ENCODE results near the gene NECTIN1. TPM values are rescaled to one million over a fixed set of nuclear protein-coding genes. Genes with fewer than 3 reads are reported as not detected.
A peak's percentile ranks its signal among the peaks of the same experiment; 100 is the strongest.

Gene NECTIN1
- total and polyA plus RNA-seq, 9 donors: 7.9 to 44.3 (median 28.2) TPM

- no peak overlapping the region for H3K27ac ChIP-seq (ENCODE audit: low read length)
- no peak overlapping the region for H3K4me3 ChIP-seq (ENCODE audit: low read length)
- peaks cover 2% of the 10 kb centered on the region for H3K27me3 ChIP-seq (ENCODE audit: control insufficient read depth, insufficient read depth, low read length)
- 73% methylated on average over 11 of the region's 13 CpGs for WGBS (ENCODE audit: insufficient coverage)
- no peak for DNase-seq
- H3K36me3 ChIP-seq (ENCODE audit: control insufficient read depth, insufficient read depth, low read length): no peaks in the 10 kb centered on the region
- no peaks in the 10 kb centered on the region for H3K9me3 ChIP-seq (replicated peaks; ENCODE audit: control insufficient read depth, low read depth, low read length)
- peaks cover 67% of the 10 kb centered on the region for H3K4me1 ChIP-seq (ENCODE audit: control insufficient read depth, insufficient read depth, low read length)
Measured at GRCh38 chr11:119685111-119685746, 43.8 kb downstream of the NECTIN1 start.

GRCh38 chr11:119684361-119685110 is 44.5 kb downstream of the NECTIN1 start:
- Histone ChIP-seq H3K9me3 (replicated peaks; ENCODE audit: control insufficient read depth, low read depth, low read length) (no peaks in the 10 kb centered on the region), H3K4me1 (ENCODE audit: control insufficient read depth, insufficient read depth, low read length) (peaks cover 73% of the 10 kb centered on the region), H3K36me3 (ENCODE audit: control insufficient read depth, insufficient read depth, low read length) (no peaks in the 10 kb centered on the region), H3K27me3 (ENCODE audit: control insufficient read depth, insufficient read depth, low read length) (peaks cover 2% of the 10 kb centered on the region), H3K27ac (ENCODE audit: low read length) (no peak overlapping the region), H3K4me3 (ENCODE audit: low read length) (no peak overlapping the region)
- WGBS (ENCODE audit: insufficient coverage): 90% methylated on average over 2 of the region's 15 CpGs
- no peak for DNase-seq

GRCh38 chr11:119683783-119684182 is 45.2 kb downstream of the NECTIN1 start:
- Histone ChIP-seq H3K4me1 (ENCODE audit: control insufficient read depth, insufficient read depth, low read length) (peaks cover 80% of the 10 kb centered on the region), H3K27ac (ENCODE audit: low read length) (no peak overlapping the region), H3K9me3 (replicated peaks; ENCODE audit: control insufficient read depth, low read depth, low read length) (no peaks in the 10 kb centered on the region), H3K27me3 (ENCODE audit: control insufficient read depth, insufficient read depth, low read length) (peaks cover 2% of the 10 kb centered on the region), H3K36me3 (ENCODE audit: control insufficient read depth, insufficient read depth, low read length) (no peaks in the 10 kb centered on the region), H3K4me3 (ENCODE audit: low read length) (no peak overlapping the region)
- WGBS (ENCODE audit: insufficient coverage): 58% methylated on average over 4 of the region's 9 CpGs
- no peak for DNase-seq

- Histone ChIP-seq H3K4me3 (ENCODE audit: low read length) (no peak overlapping the region), H3K4me1 (ENCODE audit: control insufficient read depth, insufficient read depth, low read length) (peaks cover 60% of the 10 kb centered on the region), H3K36me3 (ENCODE audit: control insufficient read depth, insufficient read depth, low read length) (peaks cover 20% of the 10 kb centered on the region), H3K27ac (ENCODE audit: low read length) (no peak overlapping the region), H3K27me3 (ENCODE audit: control insufficient read depth, insufficient read depth, low read length) (no peaks in the 10 kb centered on the region), H3K9me3 (replicated peaks; ENCODE audit: control insufficient read depth, low read depth, low read length) (no peaks in the 10 kb centered on the region)
- WGBS (ENCODE audit: insufficient coverage): 53% methylated on average over 2 of the region's 8 CpGs
- no peak for DNase-seq
Measured at GRCh38 chr11:119681361-119681910, 47.6 kb downstream of the NECTIN1 start.

- H3K27me3 ChIP-seq (ENCODE audit: control insufficient read depth, insufficient read depth, low read length): no peaks in the 10 kb centered on the region
- peaks cover 26% of the 10 kb centered on the region for H3K36me3 ChIP-seq (ENCODE audit: control insufficient read depth, insufficient read depth, low read length)
- H3K27ac ChIP-seq (ENCODE audit: low read length): no peak overlapping the region
- peak; percentile 86 for DNase-seq
- no peaks in the 10 kb centered on the region for H3K9me3 ChIP-seq (replicated peaks; ENCODE audit: control insufficient read depth, low read depth, low read length)
- 37% methylated on average over 9 of the region's 11 CpGs for WGBS (ENCODE audit: insufficient coverage)
- H3K4me1 ChIP-seq (ENCODE audit: control insufficient read depth, insufficient read depth, low read length): peaks cover 60% of the 10 kb centered on the region
- no peak overlapping the region for H3K4me3 ChIP-seq (ENCODE audit: low read length)
Measured at GRCh38 chr11:119680541-119681360, 48.2 kb downstream of the NECTIN1 start.

GRCh38 chr11:119679346-119679745 is 49.7 kb downstream of the NECTIN1 start:
- peak; percentile 53 for DNase-seq
- Histone ChIP-seq H3K4me3 (ENCODE audit: low read length) (no peak overlapping the region), H3K9me3 (replicated peaks; ENCODE audit: control insufficient read depth, low read depth, low read length) (no peaks in the 10 kb centered on the region), H3K27ac (ENCODE audit: low read length) (no peak overlapping the region), H3K4me1 (ENCODE audit: control insufficient read depth, insufficient read depth, low read length) (peaks cover 49% of the 10 kb centered on the region), H3K36me3 (ENCODE audit: control insufficient read depth, insufficient read depth, low read length) (peaks cover 34% of the 10 kb centered on the region), H3K27me3 (ENCODE audit: control insufficient read depth, insufficient read depth, low read length) (no peaks in the 10 kb centered on the region)
- WGBS (ENCODE audit: insufficient coverage): 77% methylated on average over 6 of the region's 7 CpGs

GRCh38 chr11:119678351-119678750 is 50.6 kb downstream of the NECTIN1 start:
- Histone ChIP-seq H3K27me3 (ENCODE audit: control insufficient read depth, insufficient read depth, low read length) (no peaks in the 10 kb centered on the region), H3K4me3 (ENCODE audit: low read length) (no peak overlapping the region), H3K9me3 (replicated peaks; ENCODE audit: control insufficient read depth, low read depth, low read length) (no peaks in the 10 kb centered on the region), H3K27ac (ENCODE audit: low read length) (no peak overlapping the region), H3K4me1 (ENCODE audit: control insufficient read depth, insufficient read depth, low read length) (peaks cover 52% of the 10 kb centered on the region), H3K36me3 (ENCODE audit: control insufficient read depth, insufficient read depth, low read length) (peaks cover 40% of the 10 kb centered on the region)
- WGBS (ENCODE audit: insufficient coverage): 99% methylated on average over 17 of the region's 21 CpGs
- DNase-seq: no peak

- WGBS (ENCODE audit: insufficient coverage): 99% methylated on average over 5 of the region's 9 CpGs
Measured at GRCh38 chr11:119677840-119678239, 51.2 kb downstream of the NECTIN1 start.

GRCh38 chr11:119676461-119677020 is 52.5 kb downstream of the NECTIN1 start:
- H3K4me3 ChIP-seq (ENCODE audit: low read length): no peak overlapping the region
- no peak for DNase-seq
- H3K27me3 ChIP-seq (ENCODE audit: control insufficient read depth, insufficient read depth, low read length): no peaks in the 10 kb centered on the region
- H3K9me3 ChIP-seq (replicated peaks; ENCODE audit: control insufficient read depth, low read depth, low read length): no peaks in the 10 kb centered on the region
- 84% methylated on average over 7 of the region's 10 CpGs for WGBS (ENCODE audit: insufficient coverage)
- peaks cover 41% of the 10 kb centered on the region for H3K36me3 ChIP-seq (ENCODE audit: control insufficient read depth, insufficient read depth, low read length)
- no peak overlapping the region for H3K27ac ChIP-seq (ENCODE audit: low read length)
- peaks cover 62% of the 10 kb centered on the region for H3K4me1 ChIP-seq (ENCODE audit: control insufficient read depth, insufficient read depth, low read length)

More at GRCh38 chr11:119677840-119678239, 51.2 kb downstream of the NECTIN1 start:
- Histone ChIP-seq H3K27ac (ENCODE audit: low read length) (no peak overlapping the region), H3K36me3 (ENCODE audit: control insufficient read depth, insufficient read depth, low read length) (peaks cover 41% of the 10 kb centered on the region), H3K27me3 (ENCODE audit: control insufficient read depth, insufficient read depth, low read length) (no peaks in the 10 kb centered on the region), H3K4me3 (ENCODE audit: low read length) (no peak overlapping the region), H3K4me1 (ENCODE audit: control insufficient read depth, insufficient read depth, low read length) (peaks cover 57% of the 10 kb centered on the region), H3K9me3 (replicated peaks; ENCODE audit: control insufficient read depth, low read depth, low read length) (no peaks in the 10 kb centered on the region)
- no peak for DNase-seq

All from muscle of leg (tissue), 11 donors.